Mesenchymal stem cell (in vitro differentiated cells and primary cell): ENCODE data around the gene ACAP1.
"Not testable (repeated sequence)": the region's sequence is repeated elsewhere in the genome, so short reads cannot be mapped to it uniquely, and the experiment has no call there.

ENCODE experiments used
- DNase-seq: peaks from one replicate; pipeline ENCODE4 v3.0.0-alpha.2; 2013
- H2AFZ ChIP-seq: one replicate; pipeline ENCODE4 v1.6.1; 2013; ENCODE audit warnings: low read depth, mild to moderate bottlenecking, control low read depth, inconsistent platforms, low read length, moderate library complexity
- H2AK5ac ChIP-seq: 2 replicates; pipeline ENCODE4 v1.6.1; 2013; ENCODE audit warnings: low read length, moderate library complexity, mild to moderate bottlenecking, inconsistent platforms; ENCODE audit not compliant: severe bottlenecking
- H2BK120ac ChIP-seq: one replicate; pipeline ENCODE4 v1.6.1; 2013; ENCODE audit warnings: low read depth, mild to moderate bottlenecking, inconsistent platforms, low read length, moderate library complexity
- H2BK12ac ChIP-seq, 2 experiments: one replicate each; pipeline ENCODE4 v1.6.1; 2013; ENCODE audit warnings: inconsistent platforms in 2 of 2, low read length in 2 of 2, mild to moderate bottlenecking in 2 of 2, moderate library complexity in 2 of 2, control low read depth in 1 of 2
- H2BK15ac ChIP-seq: one replicate; pipeline ENCODE4 v1.6.1; 2013; ENCODE audit warnings: mild to moderate bottlenecking, low read depth, inconsistent platforms; ENCODE audit not compliant: poor library complexity, severe bottlenecking
- H2BK5ac ChIP-seq: 2 replicates; pipeline ENCODE4 v1.6.1; 2013; ENCODE audit warnings: low read depth, mild to moderate bottlenecking, low read length, control low read depth, inconsistent platforms; ENCODE audit not compliant: poor library complexity, severe bottlenecking
- H3K14ac ChIP-seq, 2 experiments: one replicate each; pipeline ENCODE4 v1.6.1; 2013; ENCODE audit warnings: inconsistent platforms in 2 of 2, low read length in 2 of 2, control low read depth in 1 of 2, mild to moderate bottlenecking in 1 of 2, moderate library complexity in 1 of 2
- H3K18ac ChIP-seq, 2 experiments: one replicate each; pipeline ENCODE4 v1.6.1; 2013; ENCODE audit warnings: inconsistent platforms in 2 of 2, low read length in 2 of 2, control low read depth in 1 of 2, low read depth in 1 of 2, mild to moderate bottlenecking in 1 of 2
- H3K23ac ChIP-seq, 2 experiments: one replicate each; pipeline ENCODE4 v1.6.1; 2013; ENCODE audit warnings: inconsistent platforms in 2 of 2, low read length in 2 of 2, mild to moderate bottlenecking in 2 of 2, moderate library complexity in 2 of 2, control low read depth in 1 of 2
- H3K27ac ChIP-seq: 2 replicates; pipeline ENCODE4 v1.5.1; 2013; ENCODE audit warnings: mild to moderate bottlenecking, moderate library complexity, low read length, control low read depth, inconsistent platforms; ENCODE audit not compliant: poor library complexity, severe bottlenecking
- H3K27me3 ChIP-seq, 2 experiments: 2 replicates each; pipeline versions ENCODE4 v1.6.1 to v1.7.0; 2013; ENCODE audit warnings: low read length in 2 of 2, mild to moderate bottlenecking in 2 of 2, moderate library complexity in 2 of 2, control low read depth in 1 of 2, inconsistent platforms in 1 of 2; ENCODE audit not compliant: control insufficient read depth in 1 of 2, insufficient read depth in 1 of 2
- H3K36me3 ChIP-seq, 2 experiments: 2 replicates each; pipeline versions ENCODE4 v1.6.1 to v1.7.0; 2013; ENCODE audit warnings: low read length in 2 of 2, control low read depth in 1 of 2, inconsistent platforms in 1 of 2, low read depth in 1 of 2, mild to moderate bottlenecking in 1 of 2; ENCODE audit not compliant: insufficient read depth in 2 of 2, control insufficient read depth in 1 of 2
- H3K4ac ChIP-seq, 2 experiments: one replicate each; pipeline ENCODE4 v1.6.1; 2013; ENCODE audit warnings: inconsistent platforms in 2 of 2, low read length in 2 of 2, mild to moderate bottlenecking in 2 of 2, moderate library complexity in 2 of 2, control low read depth in 1 of 2, low read depth in 1 of 2
- H3K4me1 ChIP-seq: 2 replicates; pipeline ENCODE4 v1.6.1; 2013; ENCODE audit warnings: low read depth, low read length, control low read depth; ENCODE audit not compliant: control insufficient read depth, insufficient read depth
- H3K4me2 ChIP-seq: 2 replicates; pipeline ENCODE4 v1.6.1; 2013; ENCODE audit warnings: low read length, mild to moderate bottlenecking, inconsistent platforms; ENCODE audit not compliant: poor library complexity, severe bottlenecking
- H3K4me3 ChIP-seq, 2 experiments: 2 replicates each; pipeline versions ENCODE4 v1.5.1 to v1.7.0; 2013; ENCODE audit warnings: low read length in 2 of 2, mild to moderate bottlenecking in 2 of 2, control low read depth in 1 of 2, low read depth in 1 of 2; ENCODE audit not compliant: insufficient read depth in 1 of 2
- H3K79me1 ChIP-seq: replicated peaks from 2 replicates; pipeline ENCODE4 v1.6.1; 2013; ENCODE audit warnings: mild to moderate bottlenecking, control low read depth, low read length, inconsistent platforms; ENCODE audit not compliant: poor library complexity, severe bottlenecking
- H3K9ac ChIP-seq: 2 replicates; pipeline ENCODE4 v1.7.0; 2013; ENCODE audit warnings: mild to moderate bottlenecking, low read length, moderate library complexity
- H3K9me3 ChIP-seq: 2 replicates; pipeline ENCODE4 v1.7.0; 2013; ENCODE audit warnings: mild to moderate bottlenecking, low read length; ENCODE audit not compliant: control insufficient read depth
- H4K8ac ChIP-seq: one replicate; pipeline ENCODE4 v1.6.1; 2013; ENCODE audit warnings: inconsistent platforms, mild to moderate bottlenecking, low read length, moderate library complexity
- H4K91ac ChIP-seq: one replicate; pipeline ENCODE4 v1.6.1; 2013; ENCODE audit warnings: mild to moderate bottlenecking, low read length, inconsistent platforms
- WGBS: methylation state at CpG from one replicate; pipeline ENCODE4 v1.1.7; 2013; ENCODE audit warnings: mixed read lengths; 5-methylcytosine and 5-hydroxymethylcytosine counted together

ACAP1 gene

DNA sequence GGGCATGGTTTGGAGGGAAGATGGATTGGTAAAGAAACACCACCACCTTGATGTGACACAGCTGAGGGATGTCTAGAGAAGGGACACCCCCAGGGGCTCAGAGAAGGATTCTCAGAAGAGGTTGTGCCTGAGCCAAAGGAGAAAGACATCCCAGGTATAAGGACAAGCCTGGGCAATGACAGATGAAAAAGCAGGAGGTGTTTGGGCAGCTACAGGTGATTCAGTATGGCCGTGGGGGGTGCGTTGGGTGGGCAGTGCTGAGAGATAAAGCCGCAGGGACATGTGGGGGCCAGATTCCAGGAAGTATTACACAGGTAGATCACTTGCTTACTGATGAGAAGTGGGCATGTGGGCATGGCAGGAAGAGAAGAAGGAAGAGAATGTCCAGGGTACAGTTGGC lies 25.6 kb downstream of the ACAP1 start:
- H3K4me3 ChIP-seq: no peak overlapping the region
- H3K14ac ChIP-seq: no peak overlapping the region
- no peak overlapping the region for H2AK5ac ChIP-seq
- no peak overlapping the region for H2BK5ac ChIP-seq
- no peak overlapping the region for H3K18ac ChIP-seq
- peaks cover 1% of the 10 kb centered on the region for H3K4me1 ChIP-seq
- no peak overlapping the region for H3K4ac ChIP-seq
- no peak overlapping the region for H3K9ac ChIP-seq
- no peak overlapping the region for H3K4me2 ChIP-seq
- no peak overlapping the region for H2BK15ac ChIP-seq
- H2AFZ ChIP-seq: no peak overlapping the region
- no peak overlapping the region for H2BK12ac ChIP-seq
- no peaks in the 10 kb centered on the region for H3K79me1 ChIP-seq
- DNase-seq: no peak
- no peak overlapping the region for H3K27ac ChIP-seq
- no peak overlapping the region for H4K8ac ChIP-seq
- no peak overlapping the region for H4K91ac ChIP-seq
- H3K9me3 ChIP-seq: no peaks in the 10 kb centered on the region
- H2BK120ac ChIP-seq: no peak overlapping the region
- H3K36me3 ChIP-seq: no peaks in the 10 kb centered on the region
- no peak overlapping the region for H3K23ac ChIP-seq
- H3K27me3 ChIP-seq: peaks cover 0 to under 1% of the 10 kb centered on the region in 2 experiments
- WGBS: 62% methylated on average over 3 of the region's 3 CpGs

DNA sequence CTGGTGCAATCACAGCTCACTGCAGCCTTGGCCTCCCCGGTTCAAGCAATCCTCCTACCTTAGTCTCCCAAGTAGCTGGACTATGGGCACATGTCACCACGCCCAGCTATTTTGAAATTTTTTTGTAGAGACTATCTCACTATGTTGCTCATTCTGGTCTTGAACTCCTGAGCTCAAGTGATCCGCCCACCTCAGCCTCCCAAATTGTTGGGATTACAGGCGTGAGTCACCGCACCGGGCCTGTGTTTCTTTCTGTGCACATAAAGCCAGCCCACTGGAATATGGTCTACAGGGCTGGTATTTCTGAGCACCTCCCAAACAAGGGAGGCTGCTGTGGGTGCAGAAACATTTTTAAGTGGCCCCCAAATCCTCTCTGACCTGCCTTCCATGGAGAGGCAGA lies 27.0 kb downstream of the ACAP1 start:
- H2BK12ac ChIP-seq: no peak overlapping the region
- H4K91ac ChIP-seq: no peak overlapping the region
- H2BK15ac ChIP-seq: no peak overlapping the region
- H2AFZ ChIP-seq: no peak overlapping the region
- H3K27me3 ChIP-seq: peaks cover 3% of the 10 kb centered on the region in 2 experiments
- H3K4me3 ChIP-seq: no peak overlapping the region
- no peak overlapping the region for H2BK5ac ChIP-seq
- no peak for DNase-seq
- peaks cover 1% of the 10 kb centered on the region for H3K4me1 ChIP-seq
- H3K27ac ChIP-seq: no peak overlapping the region
- no peak overlapping the region for H3K4ac ChIP-seq
- no peak overlapping the region for H2BK120ac ChIP-seq
- H3K9ac ChIP-seq: no peak overlapping the region
- no peak overlapping the region for H3K14ac ChIP-seq
- H4K8ac ChIP-seq: no peak overlapping the region
- WGBS: 88% methylated on average over 6 of the region's 6 CpGs
- no peak overlapping the region for H2AK5ac ChIP-seq
- no peaks in the 10 kb centered on the region for H3K9me3 ChIP-seq
- H3K79me1 ChIP-seq: no peaks in the 10 kb centered on the region
- H3K4me2 ChIP-seq: no peak overlapping the region
- no peak overlapping the region for H3K23ac ChIP-seq
- no peak overlapping the region for H3K18ac ChIP-seq
- H3K36me3 ChIP-seq: no peaks in the 10 kb centered on the region

DNA sequence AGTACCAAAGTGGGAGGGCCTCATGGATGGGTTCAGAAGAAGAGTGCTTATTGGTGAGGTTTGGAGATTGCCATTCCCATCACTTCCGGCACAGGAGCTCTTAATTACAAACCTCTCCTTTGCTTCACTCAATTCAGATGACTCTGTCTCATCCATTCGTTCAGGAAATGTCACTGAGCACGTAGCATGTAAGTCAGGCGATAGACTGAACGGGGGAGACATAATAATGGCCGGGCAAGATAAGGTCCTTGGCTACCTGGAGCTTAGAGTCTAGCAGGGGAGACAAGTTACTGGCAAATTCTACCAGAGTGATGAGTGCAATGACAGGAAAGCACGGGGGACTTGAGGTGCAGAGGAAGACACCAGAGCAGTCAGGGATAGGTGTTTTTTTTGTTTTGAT lies 29.6 kb downstream of the ACAP1 start:
- peaks cover 20% of the 10 kb centered on the region in 2 experiments for H3K27me3 ChIP-seq
- not testable (repeated sequence) for H3K4me2 ChIP-seq, H2BK12ac ChIP-seq, H2AFZ ChIP-seq, H2BK15ac ChIP-seq, H2AK5ac ChIP-seq, H4K8ac ChIP-seq, H3K23ac ChIP-seq, H3K14ac ChIP-seq, DNase-seq, H3K18ac ChIP-seq, H3K27ac ChIP-seq, H3K36me3 ChIP-seq, H2BK5ac ChIP-seq, H3K9me3 ChIP-seq, H4K91ac ChIP-seq, H3K9ac ChIP-seq, H3K4me3 ChIP-seq, H3K79me1 ChIP-seq, H2BK120ac ChIP-seq, H3K4me1 ChIP-seq, H3K4ac ChIP-seq
- 77% methylated on average over 4 of the region's 7 CpGs for WGBS

DNA sequence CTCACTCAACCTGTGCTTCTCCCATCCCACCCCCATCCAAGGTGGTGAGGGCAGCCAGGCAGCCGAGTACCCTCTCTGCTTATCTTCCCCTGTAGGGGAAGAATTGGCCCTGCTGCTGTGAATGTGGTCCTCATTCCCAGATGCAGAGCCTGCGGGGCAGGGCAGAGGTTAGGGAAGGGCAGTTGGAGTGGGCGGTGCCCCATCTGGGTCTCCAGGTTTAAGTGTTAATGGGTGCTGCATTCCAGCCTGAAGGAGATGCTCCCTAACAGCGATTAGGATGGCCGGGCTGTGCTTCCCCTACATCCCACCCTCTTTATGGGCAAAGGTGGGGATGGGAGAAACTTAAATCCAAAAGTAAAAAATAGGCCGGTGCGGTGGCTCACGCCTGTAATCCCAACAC lies 30.8 kb downstream of the ACAP1 start:
- Histone ChIP-seq H3K23ac (peak overlapping the region in 1 of 2 experiments; percentile 59), H2BK120ac (no peak overlapping the region), H3K14ac (no peak overlapping the region), H3K9ac (no peak overlapping the region), H3K4me1 (no peaks in the 10 kb centered on the region), H3K27me3 (peaks cover 20% of the 10 kb centered on the region in 2 experiments), H2AK5ac (no peak overlapping the region), H2AFZ (no peak overlapping the region), H2BK5ac (no peak overlapping the region), H3K79me1 (no peaks in the 10 kb centered on the region), H3K4me2 (no peak overlapping the region), H3K27ac (no peak overlapping the region), H3K4ac (no peak overlapping the region), H3K9me3 (no peaks in the 10 kb centered on the region), H4K91ac (no peak overlapping the region), H2BK12ac (no peak overlapping the region), H2BK15ac (no peak overlapping the region), H3K4me3 (no peak overlapping the region), H3K18ac (no peak overlapping the region), H3K36me3 (no peaks in the 10 kb centered on the region), H4K8ac (no peak overlapping the region)
- no peak for DNase-seq
- WGBS: 91% methylated on average over 5 of the region's 8 CpGs
